Uterus (tissue), 4 donors: ENCODE measurements around the gene ABCB8. TPM values are rescaled to one million over a fixed set of nuclear protein-coding genes. Genes with fewer than 3 reads are reported as not detected.

Experiments
- DNase-seq, 2 donors: peaks; one replicate each; pipeline ENCODE4 v3.0.0-alpha.2; 2019 to 2020
- H3K27ac ChIP-seq, 2 donors: fragments of 200-600 bp; sonication (generic); 1 replicate in 1 of 2; 2 replicates in 1 of 2; pipeline ENCODE4 v1.5.1; 2016 to 2018
- H3K27me3 ChIP-seq, 2 donors: fragments of 200-600 bp; sonication (generic); one replicate each; pipeline ENCODE4 v1.5.1; 2018 to 2019; ENCODE audit warnings: control low read depth in 1 of 2
- H3K36me3 ChIP-seq, 2 donors: fragments of 200-600 bp; sonication (generic); one replicate each; pipeline ENCODE4 v1.5.1; 2019; ENCODE audit warnings: control low read depth in 1 of 2
- H3K4me1 ChIP-seq, 2 donors: fragments of 200-600 bp; sonication (generic); one replicate each; pipeline ENCODE4 v1.5.1; 2018 to 2019; ENCODE audit warnings: control low read depth in 1 of 2
- H3K4me3 ChIP-seq, 2 donors: fragments of 200-600 bp; sonication (generic); 1 replicate in 1 of 2; 2 replicates in 1 of 2; pipeline ENCODE4 v1.5.1; 2018 to 2019; ENCODE audit warnings: mild to moderate bottlenecking in 1 of 2
- H3K9me3 ChIP-seq, 2 donors: fragments of 200-600 bp; sonication (generic); one replicate each; pipeline ENCODE4 v1.5.1; 2019; ENCODE audit warnings: control low read depth in 1 of 2
- POLR2A ChIP-seq, 2 donors: fragments of 450-650 bp; IDR thresholded peaks; one replicate each; pipeline ENCODE4 v1.6.1; 2016; ENCODE audit warnings: antibody characterized with exemption in 2 of 2, mild to moderate bottlenecking in 1 of 2, moderate library complexity in 1 of 2
- intact Hi-C: fragments of 100-400 bp; cut with DNase I; formaldehyde crosslinking; loops from one replicate; pipeline ENCODE4 v1.15.1; 2023; ENCODE audit warnings: low total_unique reads
- total RNA-seq, 4 donors: library from RNA; depleted of rRNA in 3 of 4; stranded (reverse); fragments of >200 nt in 3 of 4; gene quantifications; one replicate each; pipeline versions ENCODE4 v1.1.0 to v1.2.4, GENCODE V29; 2014 to 2023
- TF ChIP-seq, protein P1 (sequence below), 4 experiments: fragments of 200-600 bp in 2 of 4; fragments of 450-650 bp in 2 of 4; sonication (generic) in 2 of 4; IDR thresholded peaks; one replicate each; pipeline ENCODE4 v1.5.1; 2016 to 2019; ENCODE audit warnings: antibody characterized with exemption in 4 of 4, mild to moderate bottlenecking in 2 of 4, moderate library complexity in 1 of 4
- donor health status: DM: yes; HTN: yes; CAD: no.

Gene ABCB8
- total RNA-seq, 4 donors from 2014 or later, result 18.7 to 54.3 (median 26.0) TPM

DNA sequence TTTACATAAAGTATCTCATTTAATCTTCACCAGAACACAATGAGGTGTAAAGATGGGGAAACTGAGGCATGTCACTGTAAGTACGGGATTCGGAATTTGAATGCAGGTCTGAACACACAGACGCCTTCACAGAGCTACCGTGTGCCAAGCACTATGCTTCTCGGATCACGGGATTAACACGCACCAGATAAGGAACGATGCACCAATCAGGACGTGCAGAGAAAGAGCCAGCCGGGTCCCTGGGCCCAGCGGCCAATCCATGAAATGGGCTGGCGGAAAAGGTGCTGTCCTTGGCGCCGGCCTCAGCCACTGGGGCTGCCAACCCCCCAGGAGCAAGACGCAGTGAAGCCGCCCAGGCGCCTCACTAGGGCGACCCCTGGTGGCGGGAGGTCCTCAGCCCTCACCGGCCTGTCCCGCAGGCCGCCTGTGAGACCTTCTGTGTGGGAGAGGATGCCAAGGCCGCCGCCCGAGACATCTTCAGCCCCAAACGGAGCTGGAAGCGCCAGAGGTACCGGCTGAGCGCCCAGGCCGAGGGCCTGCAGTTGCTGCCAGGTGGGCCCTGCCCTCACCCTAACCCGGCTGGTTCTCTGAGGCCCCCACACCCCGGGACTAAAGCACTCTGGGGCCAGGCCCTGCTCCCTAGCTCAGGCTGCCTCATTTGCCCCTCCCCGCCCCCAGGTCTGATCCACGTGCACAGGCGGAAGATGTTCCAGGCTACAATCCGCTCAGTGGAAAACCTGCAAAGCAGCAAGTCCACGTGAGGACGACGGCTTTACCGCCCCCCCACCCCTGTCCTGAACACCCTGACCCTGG, 19.5 kb upstream of the ABCB8 start:
- no peaks in the 10 kb centered on the region for H3K9me3 ChIP-seq
- no peak overlapping the region for H3K27ac ChIP-seq
- intact Hi-C loops, result no loop called here
- no peaks in the 10 kb centered on the region for H3K36me3 ChIP-seq
- TF ChIP-seq, protein P1, sequence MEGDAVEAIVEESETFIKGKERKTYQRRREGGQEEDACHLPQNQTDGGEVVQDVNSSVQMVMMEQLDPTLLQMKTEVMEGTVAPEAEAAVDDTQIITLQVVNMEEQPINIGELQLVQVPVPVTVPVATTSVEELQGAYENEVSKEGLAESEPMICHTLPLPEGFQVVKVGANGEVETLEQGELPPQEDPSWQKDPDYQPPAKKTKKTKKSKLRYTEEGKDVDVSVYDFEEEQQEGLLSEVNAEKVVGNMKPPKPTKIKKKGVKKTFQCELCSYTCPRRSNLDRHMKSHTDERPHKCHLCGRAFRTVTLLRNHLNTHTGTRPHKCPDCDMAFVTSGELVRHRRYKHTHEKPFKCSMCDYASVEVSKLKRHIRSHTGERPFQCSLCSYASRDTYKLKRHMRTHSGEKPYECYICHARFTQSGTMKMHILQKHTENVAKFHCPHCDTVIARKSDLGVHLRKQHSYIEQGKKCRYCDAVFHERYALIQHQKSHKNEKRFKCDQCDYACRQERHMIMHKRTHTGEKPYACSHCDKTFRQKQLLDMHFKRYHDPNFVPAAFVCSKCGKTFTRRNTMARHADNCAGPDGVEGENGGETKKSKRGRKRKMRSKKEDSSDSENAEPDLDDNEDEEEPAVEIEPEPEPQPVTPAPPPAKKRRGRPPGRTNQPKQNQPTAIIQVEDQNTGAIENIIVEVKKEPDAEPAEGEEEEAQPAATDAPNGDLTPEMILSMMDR (IDR thresholded peaks at IDR 0.05), result peak; percentile 64 to 74 (median 68)
- TF ChIP-seq POLR2A (IDR thresholded peaks at IDR 0.05), result no peak
- H3K27me3 ChIP-seq, result peaks cover 0 to under 1% of the 10 kb centered on the region in 2 donors
- peak overlapping the region in 1 of 2 donors; percentile 11 for H3K4me3 ChIP-seq
- DNase-seq, result peak; percentile 54 to 76
- H3K4me1 ChIP-seq, result peaks cover 0 to 9% of the 10 kb centered on the region in 2 donors

DNA sequence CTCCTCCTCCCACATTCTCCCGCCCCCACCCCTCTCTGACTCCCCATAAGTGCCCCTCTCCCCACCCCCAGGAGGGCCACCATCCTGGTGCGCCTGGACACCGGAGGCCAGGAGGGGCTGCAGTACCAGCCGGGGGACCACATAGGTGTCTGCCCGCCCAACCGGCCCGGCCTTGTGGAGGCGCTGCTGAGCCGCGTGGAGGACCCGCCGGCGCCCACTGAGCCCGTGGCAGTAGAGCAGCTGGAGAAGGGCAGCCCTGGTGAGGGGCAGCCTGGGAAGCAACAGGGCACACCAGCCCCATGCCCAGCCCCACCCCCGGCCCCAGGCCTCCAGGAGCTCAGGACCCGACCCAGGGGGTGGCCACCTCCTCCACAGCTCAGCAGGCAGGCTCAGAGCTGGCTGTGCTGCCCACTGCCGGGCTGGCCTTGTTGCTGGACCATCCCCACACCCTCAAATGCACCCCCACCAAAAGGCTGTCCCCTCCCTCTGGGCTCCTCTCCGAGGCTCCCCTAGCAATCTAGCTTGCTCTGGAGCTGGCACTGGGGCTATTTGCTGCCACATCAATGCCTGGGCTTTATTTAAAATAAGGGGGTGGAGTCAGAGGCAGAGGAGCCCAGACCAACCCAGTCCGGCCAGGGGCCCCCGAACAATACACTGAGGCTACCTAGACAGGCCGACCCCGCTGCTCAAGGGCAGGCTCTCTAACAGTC, 18.8 kb upstream of the ABCB8 start:
- TF ChIP-seq, protein P1 (IDR thresholded peaks at IDR 0.05), result no peak
- no peak for TF ChIP-seq POLR2A (IDR thresholded peaks at IDR 0.05)
- Histone ChIP-seq H3K27me3 (peaks cover 0 to 5% of the 10 kb centered on the region in 2 donors), H3K36me3 (no peaks in the 10 kb centered on the region), H3K9me3 (no peaks in the 10 kb centered on the region), H3K4me3 (no peak overlapping the region), H3K27ac (no peak overlapping the region), H3K4me1 (peaks cover 0 to 9% of the 10 kb centered on the region in 2 donors)
- no peak for DNase-seq
- intact Hi-C loops, result no loop called here

DNA sequence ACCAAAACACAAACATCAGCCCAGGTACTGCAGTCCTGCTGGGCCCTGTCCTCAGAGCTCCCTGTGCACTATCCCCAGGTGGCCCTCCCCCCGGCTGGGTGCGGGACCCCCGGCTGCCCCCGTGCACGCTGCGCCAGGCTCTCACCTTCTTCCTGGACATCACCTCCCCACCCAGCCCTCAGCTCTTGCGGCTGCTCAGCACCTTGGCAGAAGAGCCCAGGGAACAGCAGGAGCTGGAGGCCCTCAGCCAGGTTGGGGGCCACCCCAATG, 18.3 kb upstream of the ABCB8 start:
- intact Hi-C loops, result no loop called here
- H3K4me3 ChIP-seq, result no peak overlapping the region
- no peaks in the 10 kb centered on the region for H3K9me3 ChIP-seq
- H3K36me3 ChIP-seq, result no peaks in the 10 kb centered on the region
- no peak overlapping the region for H3K27ac ChIP-seq
- peaks cover 0 to 9% of the 10 kb centered on the region in 2 donors for H3K4me1 ChIP-seq
- TF ChIP-seq POLR2A (IDR thresholded peaks at IDR 0.05), result no peak
- TF ChIP-seq, protein P1 (IDR thresholded peaks at IDR 0.05), result no peak
- peaks cover 0 to 5% of the 10 kb centered on the region in 2 donors for H3K27me3 ChIP-seq
- DNase-seq, result no peak

DNA sequence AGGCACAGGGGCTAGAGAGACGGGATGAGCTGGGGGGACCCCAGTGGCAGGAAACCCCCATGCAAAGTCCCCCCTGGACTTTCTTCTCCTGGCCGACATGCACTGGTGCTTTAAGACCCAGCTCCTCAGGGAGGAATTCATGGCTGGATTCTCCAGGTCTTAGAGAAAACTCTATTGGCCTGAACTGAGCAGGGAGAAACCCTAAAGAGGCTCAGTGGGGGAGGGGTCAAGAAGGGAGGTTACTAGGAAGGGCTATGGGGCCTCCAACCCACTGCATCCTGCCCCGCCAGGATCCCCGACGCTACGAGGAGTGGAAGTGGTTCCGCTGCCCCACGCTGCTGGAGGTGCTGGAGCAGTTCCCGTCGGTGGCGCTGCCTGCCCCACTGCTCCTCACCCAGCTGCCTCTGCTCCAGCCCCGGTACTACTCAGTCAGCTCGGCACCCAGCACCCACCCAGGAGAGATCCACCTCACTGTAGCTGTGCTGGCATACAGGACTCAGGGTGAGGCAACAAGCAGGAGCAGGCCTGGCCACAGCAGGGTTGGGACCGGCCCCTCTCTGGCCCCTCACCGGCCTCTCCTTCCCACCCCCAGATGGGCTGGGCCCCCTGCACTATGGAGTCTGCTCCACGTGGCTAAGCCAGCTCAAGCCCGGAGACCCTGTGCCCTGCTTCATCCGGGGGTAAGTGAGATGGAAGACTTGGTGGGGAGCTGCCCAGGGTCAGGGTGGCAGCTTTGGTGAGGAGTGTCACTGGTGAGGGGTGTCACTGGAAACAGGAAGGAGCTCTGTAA, 17.7 kb upstream of the ABCB8 start:
- H3K4me3 ChIP-seq, result no peak overlapping the region
- H3K9me3 ChIP-seq, result no peaks in the 10 kb centered on the region
- peaks cover 0 to 5% of the 10 kb centered on the region in 2 donors for H3K27me3 ChIP-seq
- no peak for TF ChIP-seq POLR2A (IDR thresholded peaks at IDR 0.05)
- TF ChIP-seq, protein P1 (IDR thresholded peaks at IDR 0.05), result no peak
- intact Hi-C loops, result no loop called here
- H3K36me3 ChIP-seq, result no peaks in the 10 kb centered on the region
- H3K4me1 ChIP-seq, result peaks cover 0 to 9% of the 10 kb centered on the region in 2 donors
- no peak for DNase-seq
- no peak overlapping the region for H3K27ac ChIP-seq
